HEK293T (cell line): Measurements from ENCODE around the gene OPTN.

Experiments
- BHLHE40 ChIP-seq: fragments of 450-650 bp; IDR thresholded peaks from 2 replicates; pipeline ENCODE4 v1.6.1; 2016; ENCODE audit warnings: mild to moderate bottlenecking, moderate library complexity, borderline replicate concordance
- ELF4 ChIP-seq: fragments of 450-650 bp; IDR thresholded peaks from 2 replicates; pipeline ENCODE4 v1.6.1; 2017; ENCODE audit warnings: antibody characterized with exemption
- FOXA1 ChIP-seq: fragments of 450-650 bp; IDR thresholded peaks from 2 replicates; pipeline ENCODE4 v1.6.1; 2016; ENCODE audit warnings: mild to moderate bottlenecking
- FOXM1 ChIP-seq: fragments of 450-650 bp; IDR thresholded peaks from 2 replicates; pipeline ENCODE4 v1.6.1; 2017; ENCODE audit warnings: mild to moderate bottlenecking, borderline replicate concordance
- HDGF ChIP-seq: fragments of 450-650 bp; IDR thresholded peaks from 2 replicates; pipeline ENCODE4 v1.6.1; 2017; ENCODE audit warnings: antibody characterized with exemption, borderline replicate concordance
- L3MBTL2 ChIP-seq: fragments of 450-650 bp; conservative IDR thresholded peaks from 2 replicates; pipeline ENCODE4 v1.6.1; 2016; ENCODE audit warnings: mild to moderate bottlenecking
- LEF1 ChIP-seq: fragments of 450-650 bp; IDR thresholded peaks from 2 replicates; pipeline ENCODE4 v1.6.1; 2017; ENCODE audit warnings: mild to moderate bottlenecking, borderline replicate concordance
- NFRKB ChIP-seq: fragments of 450-650 bp; IDR thresholded peaks from 2 replicates; pipeline ENCODE4 v1.6.1; 2016; ENCODE audit warnings: mild to moderate bottlenecking, moderate library complexity
- PKNOX1 ChIP-seq: fragments of 450-650 bp; IDR thresholded peaks from 2 replicates; pipeline ENCODE4 v1.6.1; 2016
- SP1 ChIP-seq: fragments of 450-650 bp; IDR thresholded peaks from 2 replicates; pipeline ENCODE4 v1.6.1; 2017
- TARDBP ChIP-seq: fragments of 450-650 bp; IDR thresholded peaks from 2 replicates; pipeline ENCODE4 v1.6.1; 2016

- TF ChIP-seq NFRKB, result no peak
- TF ChIP-seq FOXM1, result no peak
- no peak for TF ChIP-seq HDGF
- TF ChIP-seq FOXA1, result no peak
- TF ChIP-seq SP1, result no peak
- TF ChIP-seq LEF1, result no peak
- no peak for TF ChIP-seq ELF4
- no peak for TF ChIP-seq BHLHE40
- TF ChIP-seq TARDBP, result no peak
- TF ChIP-seq L3MBTL2, result no peak
- TF ChIP-seq PKNOX1, result no peak
These were observed 4.7 kb downstream of the OPTN start for GRCh38 chr10:13104697-13105096.
